Body of pancreas (tissue), 4 donors: ENCODE data around the gene TSPAN4. TPM values are rescaled to one million over a fixed set of nuclear protein-coding genes. Genes with fewer than 3 reads are reported as not detected.

Experiments
- ATAC-seq: fragments of 150-250 bp; one replicate; pipeline ENCODE4 v1.9.1; 2016
- DNase-seq, 4 donors: peaks; one replicate each; pipeline ENCODE4 v3.0.0-alpha.2; 2019
- H3K27ac ChIP-seq, 4 donors: fragments of 200-600 bp; sonication (generic); 1 replicate in 3 of 4; 2 replicates in 1 of 4; pipeline versions ENCODE4 v1.5.1 to v1.6.1; 2016 to 2019; ENCODE audit warnings: mild to moderate bottlenecking in 1 of 4, mixed read lengths in 1 of 4, moderate library complexity in 1 of 4
- H3K27me3 ChIP-seq, 2 donors: fragments of 200-600 bp; sonication (generic); one replicate each; pipeline ENCODE4 v1.6.0; 2016; ENCODE audit warnings: mild to moderate bottlenecking in 1 of 2
- H3K36me3 ChIP-seq, 2 donors: fragments of 200-600 bp; sonication (generic); replicated peaks in 1 of 2; 2 replicates each; pipeline ENCODE4 v1.5.1; 2016; ENCODE audit warnings: low read depth in 2 of 2; ENCODE audit not compliant: insufficient read depth in 1 of 2
- H3K4me1 ChIP-seq: fragments of 200-600 bp; sonication (generic); one replicate; pipeline ENCODE4 v1.6.0; 2016
- H3K4me3 ChIP-seq, 2 donors: fragments of 200-600 bp; sonication (generic); 1 replicate in 1 of 2; 2 replicates in 1 of 2; pipeline ENCODE4 v1.5.1; 2016 to 2019
- H3K9me3 ChIP-seq, 3 donors: fragments of 200-600 bp; sonication (generic); 1 replicate in 2 of 3; 2 replicates in 1 of 3; pipeline ENCODE4 v1.5.1; 2016
- POLR2A ChIP-seq, 3 donors: fragments of 450-650 bp; IDR thresholded peaks; one replicate each; pipeline ENCODE4 v1.6.1; 2016; ENCODE audit warnings: antibody characterized with exemption in 3 of 3, mild to moderate bottlenecking in 2 of 3
- WGBS, 2 donors: methylation state at CpG; one replicate each; pipeline ENCODE4 v1.1.5; 2017; 5-methylcytosine and 5-hydroxymethylcytosine counted together
- intact Hi-C: fragments of 100-400 bp; cut with DNase I; formaldehyde crosslinking; loops from one replicate; pipeline ENCODE4 v1.15.1; 2023
- total RNA-seq, 2 donors: library from RNA; depleted of rRNA; stranded (reverse); fragments of >200 nt; gene quantifications; one replicate each; pipeline ENCODE4 v1.1.0, GENCODE V29; 2016
- TF ChIP-seq, protein P1 (sequence below), 7 experiments: fragments of 450-650 bp in 4 of 7; fragments of 200-600 bp in 3 of 7; sonication (generic) in 3 of 7; IDR thresholded peaks; one replicate each; pipeline ENCODE4 v1.5.1; 2016 to 2019; ENCODE audit warnings: antibody characterized with exemption in 7 of 7

TSPAN4 gene
- total RNA-seq, 2 donors from 2014 or later = 44.9 to 87.7 TPM

DNA sequence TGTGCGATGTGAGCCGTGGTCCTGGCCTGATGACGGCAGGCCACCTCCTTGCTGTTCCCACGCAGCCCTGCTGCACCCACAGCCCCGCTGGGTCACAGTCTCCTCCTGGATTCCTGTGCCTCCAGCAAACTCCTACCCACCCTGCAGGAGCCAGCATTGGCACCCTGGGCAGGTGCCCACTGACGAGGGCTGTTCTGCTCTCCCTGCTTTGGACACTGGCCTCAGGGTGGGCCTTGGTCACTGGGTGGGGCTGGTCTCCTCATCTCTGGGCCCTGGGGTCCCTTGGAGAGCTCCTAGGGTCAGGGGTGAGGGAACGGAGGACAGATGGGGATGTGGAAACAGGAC, 12.7 kb downstream of the TSPAN4 start:
- WGBS, 2 donors = 86 to 97% methylated on average over 5 to 7 of the region's 7 CpGs

DNA sequence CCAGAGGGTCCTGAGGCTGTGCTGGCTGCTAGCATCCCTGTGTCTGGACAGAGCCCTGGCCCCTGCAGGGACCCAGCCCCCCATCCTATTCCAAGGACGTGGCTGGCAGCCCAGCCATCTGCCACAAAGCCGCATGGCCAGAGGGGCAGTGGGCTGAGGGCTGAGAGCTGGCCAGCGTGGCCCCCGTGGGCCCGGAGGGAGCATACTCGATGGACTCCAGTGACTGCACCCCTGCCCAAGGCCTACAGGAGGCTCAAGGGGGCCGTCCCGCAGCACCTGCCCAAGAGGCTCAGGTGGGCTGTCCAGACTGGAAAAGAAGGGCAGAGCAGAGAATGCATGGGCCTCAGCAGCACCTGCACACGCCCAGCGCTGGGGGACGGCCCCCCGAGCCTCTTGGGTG, 13.1 kb downstream of the TSPAN4 start:
- no peak overlapping the region for H3K27ac ChIP-seq
- no peaks in the 10 kb centered on the region for H3K27me3 ChIP-seq
- no peak overlapping the region for H3K4me3 ChIP-seq
- 95% methylated on average over 11 of the region's 12 CpGs; no CpG with 5 or more reads in 1 of the 2 donors for WGBS, 2 donors
- no peaks in the 10 kb centered on the region for H3K9me3 ChIP-seq
- no peak for DNase-seq
- no peaks in the 10 kb centered on the region for H3K36me3 ChIP-seq
- no peak for ATAC-seq
- peaks cover 14% of the 10 kb centered on the region for H3K4me1 ChIP-seq
- intact Hi-C loops = loop anchor here (5.0 kb wide), 1 partner anchor 182 kb away; the partner anchor contains the start of gene MUC6
- TF ChIP-seq, protein P1, sequence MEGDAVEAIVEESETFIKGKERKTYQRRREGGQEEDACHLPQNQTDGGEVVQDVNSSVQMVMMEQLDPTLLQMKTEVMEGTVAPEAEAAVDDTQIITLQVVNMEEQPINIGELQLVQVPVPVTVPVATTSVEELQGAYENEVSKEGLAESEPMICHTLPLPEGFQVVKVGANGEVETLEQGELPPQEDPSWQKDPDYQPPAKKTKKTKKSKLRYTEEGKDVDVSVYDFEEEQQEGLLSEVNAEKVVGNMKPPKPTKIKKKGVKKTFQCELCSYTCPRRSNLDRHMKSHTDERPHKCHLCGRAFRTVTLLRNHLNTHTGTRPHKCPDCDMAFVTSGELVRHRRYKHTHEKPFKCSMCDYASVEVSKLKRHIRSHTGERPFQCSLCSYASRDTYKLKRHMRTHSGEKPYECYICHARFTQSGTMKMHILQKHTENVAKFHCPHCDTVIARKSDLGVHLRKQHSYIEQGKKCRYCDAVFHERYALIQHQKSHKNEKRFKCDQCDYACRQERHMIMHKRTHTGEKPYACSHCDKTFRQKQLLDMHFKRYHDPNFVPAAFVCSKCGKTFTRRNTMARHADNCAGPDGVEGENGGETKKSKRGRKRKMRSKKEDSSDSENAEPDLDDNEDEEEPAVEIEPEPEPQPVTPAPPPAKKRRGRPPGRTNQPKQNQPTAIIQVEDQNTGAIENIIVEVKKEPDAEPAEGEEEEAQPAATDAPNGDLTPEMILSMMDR (IDR thresholded peaks at IDR 0.05) = no peak
- no peak for TF ChIP-seq POLR2A (IDR thresholded peaks at IDR 0.05)

More for the DNA sequence above, 12.7 kb downstream of the TSPAN4 start:
- TF ChIP-seq, protein P1 (IDR thresholded peaks at IDR 0.05) = no peak
- no peak for TF ChIP-seq POLR2A (IDR thresholded peaks at IDR 0.05)
- no peak overlapping the region for H3K4me3 ChIP-seq
- no peaks in the 10 kb centered on the region for H3K27me3 ChIP-seq
- no peaks in the 10 kb centered on the region for H3K9me3 ChIP-seq
- intact Hi-C loops = loop anchor here (5.0 kb wide), 1 partner anchor 182 kb away; the partner anchor contains the start of gene MUC6
- DNase-seq (no peak), ATAC-seq (no peak)
- H3K36me3 ChIP-seq = no peaks in the 10 kb centered on the region
- no peak overlapping the region for H3K27ac ChIP-seq
- peaks cover 17% of the 10 kb centered on the region for H3K4me1 ChIP-seq

DNA sequence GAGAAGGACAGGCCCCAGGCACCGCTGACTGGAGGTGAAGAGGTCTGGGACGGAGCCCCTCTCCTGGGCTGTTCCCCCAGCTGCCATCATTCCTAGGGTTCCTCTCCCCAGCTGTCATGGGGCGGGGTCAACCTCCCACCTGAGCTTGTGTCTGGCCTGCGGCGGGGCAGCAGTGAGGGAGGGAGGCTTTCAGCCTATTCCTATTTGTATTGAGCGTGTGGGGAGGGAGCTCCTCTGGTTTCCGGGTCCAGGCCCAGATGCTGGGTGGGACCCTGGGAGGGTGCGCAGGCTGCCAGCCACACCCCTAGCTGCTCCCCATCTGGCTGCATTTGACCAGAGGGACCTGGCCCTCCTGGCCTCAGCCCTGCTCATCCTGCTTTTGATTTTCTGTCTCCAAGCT, 13.7 kb downstream of the TSPAN4 start:
- Histone ChIP-seq H3K36me3 (no peaks in the 10 kb centered on the region), H3K27me3 (no peaks in the 10 kb centered on the region), H3K27ac (no peak overlapping the region), H3K4me3 (no peak overlapping the region), H3K9me3 (no peaks in the 10 kb centered on the region), H3K4me1 (peaks cover 12% of the 10 kb centered on the region)
- WGBS, 2 donors = 98 to 100% methylated on average over 3 to 7 of the region's 8 CpGs
- TF ChIP-seq, protein P1 (IDR thresholded peaks at IDR 0.05) = no peak
- no peak for TF ChIP-seq POLR2A (IDR thresholded peaks at IDR 0.05)
- ATAC-seq (no peak), DNase-seq (no peak)
- intact Hi-C loops = loop anchor here (5.0 kb wide), 1 partner anchor 181 kb away; the partner anchor contains the start of gene MUC6

DNA sequence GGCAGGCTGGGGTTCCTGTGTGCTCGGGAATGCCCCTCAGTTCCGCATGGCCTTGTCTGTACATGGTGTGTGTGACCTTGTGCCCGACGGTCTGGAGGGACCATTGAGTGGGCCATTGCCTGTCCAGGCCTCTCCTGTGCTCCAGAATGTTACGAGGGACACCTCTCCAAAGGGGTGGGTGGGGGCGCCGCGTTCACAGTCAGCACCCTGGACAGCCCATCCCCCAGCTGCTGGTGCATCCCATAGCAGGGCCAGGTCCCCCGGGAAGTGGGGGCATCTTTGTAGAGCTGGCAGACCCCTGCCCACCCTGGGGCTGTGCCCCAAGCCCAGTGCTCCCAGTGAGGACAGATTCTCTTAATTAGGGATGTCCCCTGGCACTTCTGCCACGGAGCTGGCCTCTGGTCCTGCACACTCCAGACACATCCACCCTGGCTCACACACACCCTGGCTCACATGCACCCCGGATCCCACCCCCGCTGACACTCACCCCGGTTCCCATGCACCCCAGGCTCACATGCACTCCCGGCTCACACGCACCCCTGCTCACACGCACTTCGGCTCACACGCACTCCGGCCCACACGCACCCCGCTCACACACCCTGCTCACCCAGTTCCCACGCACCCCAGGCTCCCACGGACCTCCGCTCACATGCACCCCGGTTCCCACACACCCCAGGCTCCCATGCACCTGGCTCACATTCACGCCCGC, 15.6 kb downstream of the TSPAN4 start:
- Histone ChIP-seq H3K27ac (no peak overlapping the region), H3K4me3 (no peak overlapping the region), H3K36me3 (no peaks in the 10 kb centered on the region), H3K4me1 (peaks cover 12% of the 10 kb centered on the region), H3K27me3 (no peaks in the 10 kb centered on the region), H3K9me3 (no peaks in the 10 kb centered on the region)
- intact Hi-C loops = loop anchor here (5.0 kb wide), 1 partner anchor 179 kb away; the partner anchor contains the start of gene MUC6
- no peak for TF ChIP-seq POLR2A (IDR thresholded peaks at IDR 0.05)
- TF ChIP-seq, protein P1 (IDR thresholded peaks at IDR 0.05) = no peak
- no peak for ATAC-seq
- WGBS, 2 donors = 78 to 85% methylated on average over 18 to 25 of the region's 27 CpGs
- DNase-seq = no peak
